ENCODE results near the gene OR2H2. TPM values are rescaled to one million over a fixed set of nuclear protein-coding genes. Genes with fewer than 3 reads are reported as not detected.

The OR2H2 gene
- total and polyA plus RNA-seq, 2 of the 13 experiments (the other 11 are each of a cell fraction or from before 2014, with no cell fraction given) = not detected

- H3K4me3 ChIP-seq (replicated peaks in 1 of 3; ENCODE audit: insufficient read depth in 1 of 3, low read depth in 2 of 3, low read length in 3 of 3) = no peak overlapping the region
- FAIRE-seq (peak; percentile 50), DNase-seq (ENCODE audit: low spot score) (peak; percentile 35), ATAC-seq (peak; percentile 85)
- H3K36me3 ChIP-seq (replicated peaks in 1 of 2; ENCODE audit: control insufficient read depth in 1 of 2, insufficient read depth in 2 of 2, low read length in 2 of 2) = no peaks in the 10 kb centered on the region
- H3K27ac ChIP-seq (ENCODE audit: extremely low read length, insufficient read depth, low read length) = no peak overlapping the region
- no peak overlapping the region for H3K4me2 ChIP-seq (ENCODE audit: low read depth, low read length)
- ChIA-PET CTCF (ENCODE audit: low intra/inter-chr PET ratio, low total read pairs) (interaction anchor here (1.8 kb wide), 1 partner anchor 227 kb away, joined by 4 read pairs; the partner anchor contains the start of gene OR12D3), POLR2A (no interaction called here)
- no peaks in the 10 kb centered on the region for H4K20me1 ChIP-seq (ENCODE audit: insufficient read depth, low read length)
- 32% methylated on average over 12 of the region's 12 CpGs for WGBS (ENCODE audit: low lambda C conversion rate)
- no peaks in the 10 kb centered on the region for H3K4me1 ChIP-seq (ENCODE audit: insufficient read depth, low read length)
- in situ Hi-C loops (cut with HindIII; ENCODE audit: extremely low pct_ligation_motif_present, low pct_unique_long_range_greater_than_20kb) (no loop called here), intact Hi-C loops (cut with micrococcal nuclease; ENCODE audit: unreplicated experiment) (no loop called here)
- H3K79me2 ChIP-seq (ENCODE audit: insufficient read depth, low read length) = no peaks in the 10 kb centered on the region
- H2AFZ ChIP-seq (ENCODE audit: low read length) = no peak overlapping the region
- BruUV-seq (replicated peaks) = no TSS peak
- no peaks in the 10 kb centered on the region for H3K9me3 ChIP-seq (ENCODE audit: low read length)
- H3K9ac ChIP-seq (ENCODE audit: insufficient read depth, low read depth, low read length) = no peak overlapping the region
- H3K27me3 ChIP-seq (ENCODE audit: control insufficient read depth in 1 of 2, insufficient read depth in 2 of 2, low read length in 2 of 2) = peaks cover 0 to 14% of the 10 kb centered on the region in 2 experiments; a peak in 1 of 5 replicates
- peak; percentile 41; the same call in 1 of the 2 replicates for TF ChIP-seq NFE2L2 (IDR thresholded peaks at IDR 0.05; ENCODE audit: low read length)
- no peak for TF ChIP-seq ZNF337 (CRISPR knock-in tag; IDR thresholded peaks at IDR 0.05; ENCODE audit: borderline replicate concordance, low read depth)
- TF ChIP-seq, protein P1, sequence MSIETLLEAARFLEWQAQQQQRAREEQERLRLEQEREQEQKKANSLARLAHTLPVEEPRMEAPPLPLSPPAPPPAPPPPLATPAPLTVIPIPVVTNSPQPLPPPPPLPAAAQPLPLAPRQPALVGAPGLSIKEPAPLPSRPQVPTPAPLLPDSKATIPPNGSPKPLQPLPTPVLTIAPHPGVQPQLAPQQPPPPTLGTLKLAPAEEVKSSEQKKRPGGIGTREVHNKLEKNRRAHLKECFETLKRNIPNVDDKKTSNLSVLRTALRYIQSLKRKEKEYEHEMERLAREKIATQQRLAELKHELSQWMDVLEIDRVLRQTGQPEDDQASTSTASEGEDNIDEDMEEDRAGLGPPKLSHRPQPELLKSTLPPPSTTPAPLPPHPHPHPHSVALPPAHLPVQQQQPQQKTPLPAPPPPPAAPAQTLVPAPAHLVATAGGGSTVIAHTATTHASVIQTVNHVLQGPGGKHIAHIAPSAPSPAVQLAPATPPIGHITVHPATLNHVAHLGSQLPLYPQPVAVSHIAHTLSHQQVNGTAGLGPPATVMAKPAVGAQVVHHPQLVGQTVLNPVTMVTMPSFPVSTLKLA (IDR thresholded peaks at IDR 0.05) = peak; percentile 63; the same call in 1 of the 2 replicates
- no peak for TF ChIP-seq ZNF800 (CRISPR knock-in tag; IDR thresholded peaks at IDR 0.05)
- TF ChIP-seq XRCC5 (optimal IDR thresholded peaks at IDR 0.05; ENCODE audit: low read length) = peak; percentile 22
- no peak for TF ChIP-seq ZNF235 (CRISPR knock-in tag; IDR thresholded peaks at IDR 0.05; ENCODE audit: borderline replicate concordance)
- TF ChIP-seq STAG1 (CRISPR knock-in tag; IDR thresholded peaks at IDR 0.05) = peak; percentile 34
- TF ChIP-seq ARNT2 (CRISPR knock-in tag; IDR thresholded peaks at IDR 0.05; ENCODE audit: low read depth) = no peak
- TF ChIP-seq ZNF605 (CRISPR knock-in tag; IDR thresholded peaks at IDR 0.05) = 0 out of 2 replicates have a peak, but pooled peaks have one; percentile 33
- TF ChIP-seq MAFF (IDR thresholded peaks at IDR 0.05; ENCODE audit: low read depth, low read length) = peak; percentile 55
- TF ChIP-seq KDM2A (CRISPR knock-in tag; IDR thresholded peaks at IDR 0.05; ENCODE audit: borderline replicate concordance, low read depth) = no peak
- TF ChIP-seq FIP1L1 (IDR thresholded peaks at IDR 0.05; ENCODE audit: borderline replicate concordance, insufficient read depth, low read depth, low read length) = no peak
- TF ChIP-seq RFX3 (CRISPR knock-in tag; IDR thresholded peaks at IDR 0.05) = peak; percentile 65
Observed at GRCh38 chr6:29602564-29603361, 17.8 kb downstream of the OR2H2 start.

Data from HepG2 (cell line).